GM23248 (cell line): ENCODE results near the gene NOXA1. TPM values are rescaled to one million over a fixed set of nuclear protein-coding genes. Genes with fewer than 3 reads are reported as not detected.

Experiments
- DNase-seq: peaks from one replicate; pipeline ENCODE4 v3.0.0-alpha.2; 2015
- H2AFZ ChIP-seq: fragments of 200-600 bp; sonication (generic); 2 replicates; pipeline ENCODE4 v1.6.1; 2016; ENCODE audit warnings: antibody characterized with exemption
- H3F3A ChIP-seq: fragments of 200-600 bp; sonication (generic); 2 replicates; pipeline ENCODE4 v1.6.1; 2016; ENCODE audit warnings: mild to moderate bottlenecking, antibody characterized with exemption, mixed run types; ENCODE audit not compliant: insufficient read depth
- H3K27ac ChIP-seq: fragments of 200-600 bp; sonication (generic); 2 replicates; pipeline ENCODE4 v1.5.1; 2016; ENCODE audit warnings: mild to moderate bottlenecking
- H3K27me3 ChIP-seq: fragments of 200-600 bp; sonication (generic); replicated peaks from 2 replicates; pipeline ENCODE4 v1.6.1; 2016; ENCODE audit warnings: mild to moderate bottlenecking; ENCODE audit not compliant: insufficient read depth
- H3K36me3 ChIP-seq: fragments of 200-600 bp; sonication (generic); 2 replicates; pipeline ENCODE4 v1.6.1; 2016; ENCODE audit warnings: low read depth, mild to moderate bottlenecking
- H3K4me1 ChIP-seq: fragments of 200-600 bp; sonication (generic); 2 replicates; pipeline ENCODE4 v1.6.1; 2016; ENCODE audit warnings: mild to moderate bottlenecking; ENCODE audit not compliant: insufficient read depth
- H3K4me2 ChIP-seq: fragments of 200-600 bp; sonication (generic); one replicate; pipeline ENCODE4 v1.6.1; 2016; ENCODE audit warnings: mild to moderate bottlenecking; ENCODE audit not compliant: unreplicated experiment
- H3K4me3 ChIP-seq: fragments of 200-600 bp; sonication (generic); 2 replicates; pipeline ENCODE4 v1.5.1; 2016; ENCODE audit warnings: mild to moderate bottlenecking
- H3K79me2 ChIP-seq: fragments of 200-600 bp; sonication (generic); 2 replicates; pipeline ENCODE4 v1.6.1; 2016; ENCODE audit warnings: mild to moderate bottlenecking; ENCODE audit not compliant: insufficient read depth
- H3K9ac ChIP-seq: fragments of 200-600 bp; sonication (generic); 2 replicates; pipeline ENCODE4 v1.6.1; 2016; ENCODE audit warnings: mild to moderate bottlenecking
- H3K9me2 ChIP-seq: fragments of 200-600 bp; sonication (generic); 2 replicates; pipeline ENCODE4 v1.6.1; 2016; ENCODE audit warnings: mixed run types, mild to moderate bottlenecking, moderate library complexity; ENCODE audit not compliant: insufficient read depth
- H3K9me3 ChIP-seq: fragments of 200-600 bp; sonication (generic); one replicate; pipeline ENCODE4 v1.6.1; 2017; ENCODE audit warnings: low read depth
- H4K20me1 ChIP-seq: fragments of 200-600 bp; sonication (generic); 2 replicates; pipeline ENCODE4 v1.6.0; 2016; ENCODE audit not compliant: insufficient read depth
- EZH2 ChIP-seq: fragments of 200-600 bp; sonication (generic); IDR thresholded peaks from 2 replicates; pipeline ENCODE4 v1.6.1; 2018; ENCODE audit warnings: antibody characterized with exemption, mild to moderate bottlenecking; ENCODE audit not compliant: insufficient read depth, poor library complexity, severe bottlenecking
- EZH2phosphoT487 ChIP-seq: fragments of 200-600 bp; sonication (generic); IDR thresholded peaks from 2 replicates; pipeline ENCODE4 v1.6.1; 2018; ENCODE audit warnings: antibody characterized with exemption, moderate library complexity, mild to moderate bottlenecking, low read depth; ENCODE audit not compliant: insufficient read depth
- WGBS, 2 experiments: methylation state at CpG; one replicate each; pipeline ENCODE4 v1.1.6; 2015 to 2017; ENCODE audit warnings: low lambda C conversion rate in 2 of 2, low coverage in 1 of 2; ENCODE audit errors: missing lambda C conversion rate in 2 of 2; 5-methylcytosine and 5-hydroxymethylcytosine counted together
- in situ Hi-C: fragments of 300-500 bp; cut with MboI; formaldehyde crosslinking; loops from 2 replicates; pipeline ENCODE4 v1.15.0; 2020
- polyA plus RNA-seq: library from polyadenylated mRNA; unstranded; fragments of >200 nt; fragmentation: Nextera tagmentation; extraction: Ambion mirVana; gene quantifications from 2 replicates; pipeline ENCODE4 v1.2.1, GENCODE V29; 2016
- total RNA-seq: library from RNA; depleted of rRNA; stranded (reverse); fragments of >200 nt; shearing (Covaris generic); gene quantifications from 2 replicates; pipeline ENCODE4 v1.2.3, GENCODE V29; 2014

Gene NOXA1
- total and polyA plus RNA-seq, 2 experiments from 2014 or later, result 0.32 to 0.39 TPM

DNA sequence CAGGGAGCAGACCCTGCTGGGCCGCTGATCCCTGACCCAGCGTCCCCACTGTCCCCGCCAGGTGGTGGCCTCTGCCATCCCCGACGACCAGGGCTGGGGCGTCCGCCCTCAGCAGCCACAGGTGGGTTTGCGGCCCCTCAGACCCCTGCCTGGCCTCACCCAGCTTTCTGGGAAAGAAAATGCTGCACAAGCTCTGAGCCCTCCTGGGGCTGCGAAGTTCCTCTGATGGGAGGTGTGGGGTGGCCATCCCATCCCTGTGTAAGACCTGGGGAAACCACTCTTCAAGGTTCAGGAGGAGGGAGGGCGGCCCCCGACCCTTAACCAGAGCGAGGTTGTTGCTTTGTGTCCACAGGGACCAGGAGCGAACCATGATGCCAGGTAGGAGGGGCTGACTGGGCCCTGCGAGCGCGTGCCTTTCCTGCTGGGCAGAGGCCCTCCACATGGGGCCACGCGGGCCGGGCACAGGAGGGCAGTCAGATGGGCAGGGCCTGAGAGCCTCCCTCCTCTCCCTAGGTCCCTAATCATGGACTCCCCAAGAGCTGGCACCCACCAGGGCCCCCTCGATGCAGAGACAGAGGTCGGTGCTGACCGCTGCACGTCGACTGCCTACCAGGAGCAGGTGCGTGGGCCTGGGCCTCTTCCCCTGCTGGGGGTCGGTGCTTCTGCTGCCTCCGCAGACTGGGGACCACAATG is 7.7 kb downstream of the NOXA1 start:
- WGBS, 2 experiments, result 68 to 74% methylated on average over 23 to 27 of the region's 27 CpGs
- H3K9ac ChIP-seq, result no peak overlapping the region
- no peaks in the 10 kb centered on the region for H3K79me2 ChIP-seq
- no peaks in the 10 kb centered on the region for H3F3A ChIP-seq
- no peak overlapping the region for H3K4me3 ChIP-seq
- H3K4me1 ChIP-seq, result no peaks in the 10 kb centered on the region
- no peaks in the 10 kb centered on the region for H3K36me3 ChIP-seq
- H4K20me1 ChIP-seq, result no peaks in the 10 kb centered on the region
- H3K9me3 ChIP-seq, result no peaks in the 10 kb centered on the region
- H3K27me3 ChIP-seq, result no peaks in the 10 kb centered on the region
- in situ Hi-C loops, result no loop called here
- no peak overlapping the region for H3K4me2 ChIP-seq
- TF ChIP-seq EZH2, result no peak
- TF ChIP-seq EZH2phosphoT487, result no peak
- no peak overlapping the region for H3K27ac ChIP-seq
- no peak overlapping the region for H2AFZ ChIP-seq
- DNase-seq, result no peak
- H3K9me2 ChIP-seq, result no peaks in the 10 kb centered on the region

GRCh38 chr9:137431416-137431931 is 8.3 kb downstream of the NOXA1 start:
- Histone ChIP-seq H3K9ac (no peak overlapping the region), H3K36me3 (no peaks in the 10 kb centered on the region), H2AFZ (no peak overlapping the region), H4K20me1 (no peaks in the 10 kb centered on the region), H3K4me1 (no peaks in the 10 kb centered on the region), H3K27me3 (no peaks in the 10 kb centered on the region), H3K27ac (no peak overlapping the region), H3K4me3 (no peak overlapping the region), H3K79me2 (no peaks in the 10 kb centered on the region), H3F3A (no peaks in the 10 kb centered on the region), H3K4me2 (no peak overlapping the region), H3K9me3 (no peaks in the 10 kb centered on the region), H3K9me2 (no peaks in the 10 kb centered on the region)
- 71 to 79% methylated on average over 9 to 20 of the region's 21 CpGs for WGBS, 2 experiments
- TF ChIP-seq EZH2 (no peak), EZH2phosphoT487 (no peak)
- no peak for DNase-seq
- in situ Hi-C loops, result no loop called here

DNA sequence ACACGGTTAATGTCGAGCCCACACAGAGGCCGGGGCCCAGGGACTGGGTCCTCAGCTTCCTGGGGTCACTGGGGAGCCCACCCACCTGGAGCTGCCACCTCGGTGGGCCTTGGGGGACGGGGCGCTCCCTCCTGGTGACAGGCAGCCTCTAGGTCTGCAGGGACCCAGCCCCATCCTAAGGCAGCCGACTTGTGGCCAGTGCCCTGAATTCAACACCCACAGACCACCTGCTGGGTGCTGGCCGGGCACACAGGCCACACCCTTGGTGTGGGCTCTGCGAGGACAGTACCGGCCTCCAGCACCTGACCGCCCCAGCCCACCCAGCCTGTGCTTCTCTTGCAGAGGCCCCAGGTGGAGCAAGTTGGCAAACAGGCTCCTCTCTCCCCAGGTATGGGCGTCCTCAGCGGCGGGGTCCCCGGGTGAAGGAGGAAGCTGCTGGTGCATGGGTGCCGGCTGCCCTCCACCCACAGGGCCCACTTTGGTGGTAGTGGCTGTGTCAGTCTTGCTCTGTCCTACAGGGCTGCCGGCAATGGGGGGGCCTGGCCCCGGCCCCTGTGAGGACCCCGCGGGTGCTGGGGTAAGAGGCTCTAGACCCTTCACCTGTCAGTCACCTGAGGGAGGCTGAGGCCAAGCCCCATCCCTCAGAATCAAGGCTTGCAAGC is 9.6 kb downstream of the NOXA1 start:
- Histone ChIP-seq H3K27ac (no peak overlapping the region), H3K9ac (no peak overlapping the region), H3K9me3 (no peaks in the 10 kb centered on the region), H4K20me1 (no peaks in the 10 kb centered on the region), H3K4me1 (no peaks in the 10 kb centered on the region), H3K4me3 (no peak overlapping the region), H3K9me2 (no peaks in the 10 kb centered on the region), H3K79me2 (no peaks in the 10 kb centered on the region), H3F3A (no peaks in the 10 kb centered on the region), H2AFZ (no peak overlapping the region), H3K4me2 (no peak overlapping the region), H3K36me3 (no peaks in the 10 kb centered on the region), H3K27me3 (no peaks in the 10 kb centered on the region)
- in situ Hi-C loops, result no loop called here
- no peak for DNase-seq
- TF ChIP-seq EZH2 (no peak), EZH2phosphoT487 (no peak)
- 86 to 89% methylated on average over 18 to 19 of the region's 20 CpGs for WGBS, 2 experiments

DNA sequence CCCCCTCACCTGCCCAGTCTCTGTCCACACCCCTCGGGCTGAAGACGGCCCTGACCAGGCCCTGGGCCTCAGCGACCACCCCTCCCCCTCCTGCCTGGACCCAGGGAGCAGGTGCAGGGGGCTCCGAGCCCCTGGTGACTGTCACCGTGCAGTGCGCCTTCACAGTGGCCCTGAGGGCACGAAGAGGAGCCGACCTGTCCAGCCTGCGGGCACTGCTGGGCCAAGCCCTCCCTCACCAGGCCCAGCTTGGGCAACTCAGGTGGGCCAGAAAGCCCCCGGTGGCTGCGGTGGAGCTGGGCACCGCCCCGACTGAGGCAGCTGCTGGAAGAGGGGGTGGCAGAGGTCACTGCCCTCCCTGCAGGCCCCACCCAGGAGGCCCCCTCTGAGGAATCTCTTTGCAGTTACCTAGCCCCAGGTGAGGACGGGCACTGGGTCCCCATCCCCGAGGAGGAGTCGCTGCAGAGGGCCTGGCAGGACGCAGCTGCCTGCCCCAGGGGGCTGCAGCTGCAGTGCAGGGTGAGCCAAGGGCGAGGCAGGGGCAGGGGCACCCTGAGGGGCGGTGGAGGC is 10.2 kb downstream of the NOXA1 start:
- in situ Hi-C loops, result no loop called here
- H2AFZ ChIP-seq, result no peak overlapping the region
- no peaks in the 10 kb centered on the region for H4K20me1 ChIP-seq
- H3K4me2 ChIP-seq, result no peak overlapping the region
- no peaks in the 10 kb centered on the region for H3K9me3 ChIP-seq
- no peaks in the 10 kb centered on the region for H3K9me2 ChIP-seq
- H3K9ac ChIP-seq, result no peak overlapping the region
- H3F3A ChIP-seq, result no peaks in the 10 kb centered on the region
- H3K27me3 ChIP-seq, result no peaks in the 10 kb centered on the region
- TF ChIP-seq EZH2 (no peak), EZH2phosphoT487 (no peak)
- DNase-seq, result no peak
- H3K27ac ChIP-seq, result no peak overlapping the region
- H3K79me2 ChIP-seq, result no peaks in the 10 kb centered on the region
- H3K4me3 ChIP-seq, result no peak overlapping the region
- WGBS, 2 experiments, result 59 to 73% methylated on average over 9 to 19 of the region's 19 CpGs
- H3K4me1 ChIP-seq, result no peaks in the 10 kb centered on the region
- no peaks in the 10 kb centered on the region for H3K36me3 ChIP-seq
